NB4 (cell line): Measurements from ENCODE around the gene NEU1.

Source experiments
- MYC ChIP-seq: IDR thresholded peaks from 2 replicates; pipeline ENCODE4 v1.6.1; 2011; ENCODE audit warnings: low read depth, low read length
- TF ChIP-seq, protein P1 (sequence below): IDR thresholded peaks from one replicate; pipeline ENCODE4 v1.5.1; 2012; ENCODE audit warnings: low read depth, low read length

DNA sequence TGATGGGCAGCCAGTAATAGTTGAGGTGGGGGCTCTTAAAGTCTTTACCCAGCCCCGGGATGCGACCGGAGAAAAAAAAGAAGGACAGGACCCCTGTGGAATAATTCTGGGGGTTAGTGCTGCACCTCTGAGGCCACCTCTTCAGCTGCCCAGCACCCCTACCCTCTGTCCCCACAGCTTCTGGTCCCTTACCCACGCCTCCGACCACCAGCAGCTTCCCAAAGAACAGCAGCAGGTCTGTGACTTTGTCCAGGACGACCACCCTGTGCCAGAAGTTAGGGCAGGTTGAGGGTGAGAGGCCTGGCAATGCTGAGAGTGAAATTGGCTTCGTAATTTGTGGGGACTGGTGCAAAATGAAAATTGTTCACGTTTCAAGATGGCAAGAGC, 2.2 kb upstream of the NEU1 start:
- TF ChIP-seq, protein P1, sequence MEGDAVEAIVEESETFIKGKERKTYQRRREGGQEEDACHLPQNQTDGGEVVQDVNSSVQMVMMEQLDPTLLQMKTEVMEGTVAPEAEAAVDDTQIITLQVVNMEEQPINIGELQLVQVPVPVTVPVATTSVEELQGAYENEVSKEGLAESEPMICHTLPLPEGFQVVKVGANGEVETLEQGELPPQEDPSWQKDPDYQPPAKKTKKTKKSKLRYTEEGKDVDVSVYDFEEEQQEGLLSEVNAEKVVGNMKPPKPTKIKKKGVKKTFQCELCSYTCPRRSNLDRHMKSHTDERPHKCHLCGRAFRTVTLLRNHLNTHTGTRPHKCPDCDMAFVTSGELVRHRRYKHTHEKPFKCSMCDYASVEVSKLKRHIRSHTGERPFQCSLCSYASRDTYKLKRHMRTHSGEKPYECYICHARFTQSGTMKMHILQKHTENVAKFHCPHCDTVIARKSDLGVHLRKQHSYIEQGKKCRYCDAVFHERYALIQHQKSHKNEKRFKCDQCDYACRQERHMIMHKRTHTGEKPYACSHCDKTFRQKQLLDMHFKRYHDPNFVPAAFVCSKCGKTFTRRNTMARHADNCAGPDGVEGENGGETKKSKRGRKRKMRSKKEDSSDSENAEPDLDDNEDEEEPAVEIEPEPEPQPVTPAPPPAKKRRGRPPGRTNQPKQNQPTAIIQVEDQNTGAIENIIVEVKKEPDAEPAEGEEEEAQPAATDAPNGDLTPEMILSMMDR: no peak
- TF ChIP-seq MYC: no peak
